Measurements from ENCODE around the gene NDFIP1.

NDFIP1 gene

DNA sequence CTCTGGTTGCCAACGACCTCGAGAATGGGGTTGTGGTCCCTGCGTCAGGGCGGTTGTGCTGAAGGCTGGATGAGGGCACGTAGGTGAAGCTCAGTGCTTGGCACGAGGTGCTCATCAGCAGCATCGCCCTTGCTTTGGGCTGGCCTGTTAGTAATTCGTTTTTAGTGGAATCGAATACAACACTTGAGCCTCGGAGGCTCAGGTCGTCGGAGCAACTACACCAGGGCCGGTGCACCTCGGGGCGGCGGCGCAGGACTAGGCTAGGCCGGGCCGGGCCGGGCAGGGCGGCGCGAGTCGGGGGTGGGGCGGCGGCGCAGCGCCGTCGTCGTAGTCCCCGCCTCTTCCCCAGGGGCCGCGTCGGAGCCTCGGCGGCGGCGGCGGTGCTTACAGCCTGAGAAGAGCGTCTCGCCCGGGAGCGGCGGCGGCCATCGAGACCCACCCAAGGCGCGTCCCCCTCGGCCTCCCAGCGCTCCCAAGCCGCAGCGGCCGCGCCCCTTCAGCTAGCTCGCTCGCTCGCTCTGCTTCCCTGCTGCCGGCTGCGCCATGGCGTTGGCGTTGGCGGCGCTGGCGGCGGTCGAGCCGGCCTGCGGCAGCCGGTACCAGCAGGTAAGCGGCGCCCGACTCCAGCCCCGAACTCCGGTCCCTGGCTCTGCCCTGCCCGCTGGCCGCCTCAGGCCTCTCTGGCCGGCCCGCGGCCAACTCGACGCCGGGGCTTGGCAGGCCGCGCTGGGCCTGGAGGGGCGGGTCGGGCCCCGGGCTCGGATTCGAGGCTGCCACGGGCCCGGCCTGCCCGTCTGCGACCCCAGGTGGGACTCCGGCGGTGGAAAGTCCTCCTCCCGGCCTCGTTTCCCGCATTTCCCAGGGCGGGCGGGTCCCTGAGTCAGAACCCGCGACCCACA, at the start of gene NDFIP1:
Gene NDFIP1, plus strand, starts transcription at position 348 of the 899 bp plus-strand sequence. Its CDS starts 196 bp downstream, at position 544.
- DNase-seq (ENCODE audit: low read depth), result no peak
- peak within 1 kb of the TSS; percentile 65 for H3K4me3 ChIP-seq (ENCODE audit: low read depth, low read length)

DNA sequence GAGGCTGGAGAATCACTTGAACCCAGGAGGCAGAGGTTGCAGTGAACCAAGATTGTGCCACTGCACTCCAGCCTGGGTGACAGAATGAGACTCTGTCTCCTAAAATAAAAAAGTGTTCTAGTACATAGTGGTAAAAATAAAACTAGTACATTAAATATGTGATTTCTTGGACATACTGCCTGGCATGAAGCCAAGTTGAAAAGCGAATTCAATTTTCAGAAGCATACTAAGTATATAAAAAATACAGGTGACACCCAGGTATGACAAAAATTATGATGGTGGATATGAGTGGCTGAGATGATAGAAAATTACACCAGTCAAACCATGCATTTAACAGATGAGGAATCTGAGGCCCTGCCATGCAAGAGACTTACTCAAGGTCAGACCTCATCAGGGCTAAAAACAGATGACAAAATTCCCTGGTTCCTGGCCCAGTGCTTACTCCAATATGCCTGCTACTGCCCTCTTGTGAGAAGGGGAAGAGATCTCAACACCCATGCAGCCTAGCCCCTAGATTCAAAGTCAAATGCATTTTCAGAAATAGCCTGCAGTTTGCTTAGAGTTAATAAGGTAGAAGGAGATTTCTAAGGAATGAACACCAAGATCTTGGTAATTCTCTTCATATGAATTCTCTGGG, 49.2 kb upstream of the NDFIP1 start:
- DNase-seq (ENCODE audit: low read depth), result no peak
- H3K4me3 ChIP-seq (ENCODE audit: low read depth, low read length), result no peak overlapping the region

- no peak overlapping the region for H3K4me3 ChIP-seq (ENCODE audit: low read depth, low read length)
- DNase-seq (ENCODE audit: low read depth), result no peak
These were observed 45.2 kb upstream of the NDFIP1 start for GRCh38 chr5:142063376-142063775.

GRCh38 chr5:142063878-142064331, 44.7 kb upstream of the NDFIP1 start:
- H3K4me3 ChIP-seq (ENCODE audit: low read depth, low read length), result peak overlapping the region; percentile 6
- DNase-seq (ENCODE audit: low read depth), result peak; percentile 33

DNA sequence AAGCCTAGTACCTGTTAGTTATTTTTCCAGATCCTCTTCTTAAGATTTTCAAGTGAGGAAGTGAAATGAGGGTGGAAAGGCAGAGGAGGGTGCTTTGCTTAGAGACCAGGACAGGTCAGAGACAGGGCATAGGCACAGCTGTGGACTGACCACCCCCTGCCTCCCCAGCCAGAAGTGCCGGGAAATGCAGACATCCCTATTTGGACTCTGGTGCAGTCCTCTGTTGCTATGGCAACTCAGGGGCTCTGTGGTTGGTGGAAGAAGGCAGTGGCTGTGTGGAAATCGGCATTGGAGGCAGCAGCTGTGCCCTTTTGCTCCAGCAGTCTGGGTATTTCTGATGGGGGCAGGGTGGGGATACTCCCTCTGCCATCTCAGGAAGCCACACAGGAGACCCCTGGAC, 43.3 kb upstream of the NDFIP1 start:
- peak; percentile 34 for DNase-seq (ENCODE audit: low read depth)
- H3K4me3 ChIP-seq (ENCODE audit: low read depth, low read length), result no peak overlapping the region

DNA sequence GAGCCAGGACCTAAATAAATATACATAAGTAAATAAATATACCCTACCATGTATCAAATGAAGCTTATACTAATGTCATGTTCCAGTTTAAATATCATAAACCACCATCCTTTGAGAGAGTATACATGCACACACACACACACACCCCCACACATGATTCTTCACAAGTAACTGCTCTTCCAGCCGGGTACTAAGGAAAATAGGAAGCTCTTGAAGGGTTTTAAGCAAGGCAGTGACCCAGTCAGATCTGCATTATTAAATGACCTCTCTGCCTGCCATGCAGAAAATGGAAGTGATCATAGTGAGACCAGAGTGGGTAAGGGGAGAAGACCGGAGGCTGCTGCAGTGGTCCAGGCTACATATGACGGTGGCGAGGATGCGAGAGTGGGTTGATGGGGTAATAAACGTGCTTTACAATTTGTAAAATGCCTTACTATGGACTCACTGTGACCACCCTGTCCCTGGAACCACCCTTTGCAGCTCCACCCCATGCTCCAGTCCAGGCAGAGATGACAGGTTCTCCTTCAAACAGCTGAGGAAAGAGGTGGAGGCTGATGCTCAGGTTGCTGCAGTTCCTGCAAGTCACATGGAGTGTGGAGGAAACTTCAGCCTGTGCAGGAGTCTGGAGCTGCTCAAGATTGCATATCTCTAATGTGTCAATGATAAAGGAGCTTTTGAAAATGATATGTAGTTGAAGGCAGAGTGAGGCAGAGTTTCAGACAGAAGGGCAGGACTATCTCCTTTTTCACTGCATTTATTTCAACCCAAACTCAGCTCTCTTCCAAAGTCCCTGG, 38.8 kb upstream of the NDFIP1 start:
- DNase-seq (ENCODE audit: low read depth), result no peak
- H3K4me3 ChIP-seq (ENCODE audit: low read depth, low read length), result no peak overlapping the region

- no peak overlapping the region for H3K4me3 ChIP-seq (ENCODE audit: low read depth, low read length)
- DNase-seq (ENCODE audit: low read depth), result no peak
These were observed 37.8 kb upstream of the NDFIP1 start for GRCh38 chr5:142070734-142071133.

DNA sequence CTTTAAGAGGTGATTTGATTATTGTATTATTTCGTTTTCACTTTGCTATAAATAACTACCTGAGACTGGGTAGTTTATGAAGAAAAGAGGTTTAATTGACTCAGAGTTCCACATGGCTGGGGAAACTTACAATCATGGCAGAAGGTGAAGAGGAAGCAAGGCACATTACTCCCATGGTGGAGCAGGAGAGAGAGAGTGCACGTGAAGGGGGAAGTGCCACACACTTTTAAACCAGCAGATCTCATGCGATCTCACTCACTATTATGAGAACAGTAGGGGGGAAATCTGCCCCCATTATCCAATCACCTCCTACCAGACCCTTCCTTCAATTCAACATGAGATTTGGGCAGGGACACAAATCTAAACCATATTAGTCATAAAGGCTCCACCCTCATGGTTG, 36.1 kb upstream of the NDFIP1 start:
- no peak for DNase-seq (ENCODE audit: low read depth)

GRCh38 chr5:142073362-142073988, 35.1 kb upstream of the NDFIP1 start:
- H3K4me3 ChIP-seq (ENCODE audit: low read depth, low read length), result no peak overlapping the region
- DNase-seq (ENCODE audit: low read depth), result no peak

More for the DNA sequence above, 36.1 kb upstream of the NDFIP1 start:
- H3K4me3 ChIP-seq (ENCODE audit: low read depth, low read length), result no peak overlapping the region

DNA sequence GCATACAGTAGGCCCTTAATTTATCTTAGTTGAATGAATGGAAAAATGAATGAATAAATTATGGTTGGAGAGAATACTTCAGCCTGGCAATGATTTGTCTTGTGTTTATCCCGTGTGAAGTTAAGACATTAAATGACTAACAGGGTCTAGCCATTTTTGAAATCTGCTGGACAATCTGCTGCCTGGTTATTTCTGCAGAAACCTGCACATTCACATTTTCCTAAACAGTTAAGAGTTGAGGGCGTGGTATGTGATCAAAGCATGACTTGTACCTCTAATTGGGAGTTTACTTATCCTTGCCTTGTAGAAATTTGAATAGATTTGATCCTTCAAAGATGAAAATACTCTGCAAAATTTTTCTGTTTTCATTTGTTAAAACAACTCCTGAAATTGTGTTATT, 34.6 kb upstream of the NDFIP1 start:
- DNase-seq (ENCODE audit: low read depth), result no peak
- no peak overlapping the region for H3K4me3 ChIP-seq (ENCODE audit: low read depth, low read length)

DNA sequence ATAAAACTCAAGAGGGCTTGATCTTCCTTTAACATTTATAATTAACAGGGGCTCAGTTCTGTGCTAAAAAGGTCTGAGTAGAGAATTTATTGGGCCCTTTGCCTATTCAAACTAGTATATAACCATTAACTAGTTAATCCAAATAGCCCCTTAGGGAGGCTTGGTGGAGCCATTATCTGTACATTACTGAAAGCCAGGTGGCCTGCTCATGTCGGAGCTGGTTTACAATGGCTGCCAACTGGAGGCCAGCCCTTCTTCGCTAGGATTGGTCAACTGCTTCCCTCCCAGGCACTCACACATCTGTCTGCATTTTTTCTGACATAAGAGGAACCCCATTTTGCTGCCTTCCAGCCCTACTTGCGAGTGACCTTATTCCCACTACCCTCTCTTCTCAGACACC, 30.4 kb upstream of the NDFIP1 start:
- H3K4me3 ChIP-seq (ENCODE audit: low read depth, low read length), result no peak overlapping the region
- no peak for DNase-seq (ENCODE audit: low read depth)

DNA sequence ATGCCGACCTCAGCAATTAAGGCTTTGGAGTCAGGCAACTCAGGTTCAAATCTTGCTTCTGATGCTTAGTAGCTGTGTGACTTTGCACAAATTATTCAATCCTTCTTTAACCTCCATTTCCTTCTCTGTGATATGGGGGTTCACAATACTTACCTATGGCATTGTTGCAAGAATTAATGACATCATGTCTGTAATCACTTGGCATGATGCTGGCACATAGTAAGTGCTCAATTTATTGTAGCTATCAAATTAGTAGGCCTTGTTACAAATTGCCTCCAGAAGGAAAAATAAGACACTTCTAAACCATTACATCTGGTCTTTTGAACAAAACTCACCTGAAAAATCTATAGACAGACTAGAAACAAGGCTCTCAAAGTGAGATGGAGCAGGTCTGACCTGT, 29.9 kb upstream of the NDFIP1 start:
- H3K4me3 ChIP-seq (ENCODE audit: low read depth, low read length), result no peak overlapping the region
- no peak for DNase-seq (ENCODE audit: low read depth)

- no peak overlapping the region for H3K4me3 ChIP-seq (ENCODE audit: low read depth, low read length)
These were observed 29.3 kb upstream of the NDFIP1 start for GRCh38 chr5:142079306-142079721.

GRCh38 chr5:142080248-142080647, 28.3 kb upstream of the NDFIP1 start:
- no peak for DNase-seq (ENCODE audit: low read depth)
- no peak overlapping the region for H3K4me3 ChIP-seq (ENCODE audit: low read depth, low read length)

More at GRCh38 chr5:142079306-142079721, 29.3 kb upstream of the NDFIP1 start:
- no peak for DNase-seq (ENCODE audit: low read depth)

DNA sequence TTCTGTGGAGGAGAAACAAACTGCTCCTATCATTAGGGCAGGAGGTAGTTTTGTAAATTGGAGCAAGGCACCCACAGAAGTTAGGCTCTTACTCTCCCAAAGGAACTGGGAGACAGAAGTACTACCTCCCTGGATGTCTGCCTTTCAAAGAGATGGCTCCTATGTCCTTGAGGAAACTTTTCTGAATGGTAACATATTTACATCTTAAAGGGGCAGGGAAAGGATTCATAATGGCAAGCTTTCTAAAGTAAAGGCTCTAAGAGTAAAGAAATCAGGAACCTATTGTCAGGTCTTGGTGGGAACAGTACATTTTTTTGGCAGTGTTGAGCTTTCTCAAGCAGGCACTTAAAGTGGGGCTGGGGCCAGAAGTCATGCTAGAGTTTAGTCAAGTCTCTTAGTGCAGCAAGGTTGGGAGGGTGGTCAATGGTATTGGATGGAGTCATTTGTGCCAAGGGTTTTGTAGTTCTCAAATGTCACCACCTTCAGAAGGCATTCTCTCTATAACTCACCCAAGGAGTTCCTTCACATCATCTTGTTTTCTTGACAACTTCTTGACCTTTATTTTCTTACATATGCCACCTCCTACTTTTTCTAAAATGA, 26.3 kb upstream of the NDFIP1 start:
- H3K4me3 ChIP-seq (ENCODE audit: low read depth, low read length), result no peak overlapping the region

GRCh38 chr5:142086229-142086628, 22.4 kb upstream of the NDFIP1 start:
- no peak for DNase-seq (ENCODE audit: low read depth)
- H3K4me3 ChIP-seq (ENCODE audit: low read depth, low read length), result no peak overlapping the region

More for the DNA sequence above, 26.3 kb upstream of the NDFIP1 start:
- DNase-seq (ENCODE audit: low read depth), result no peak

GRCh38 chr5:142086679-142087078, 21.9 kb upstream of the NDFIP1 start:
- no peak overlapping the region for H3K4me3 ChIP-seq (ENCODE audit: low read depth, low read length)
- no peak for DNase-seq (ENCODE audit: low read depth)

DNA sequence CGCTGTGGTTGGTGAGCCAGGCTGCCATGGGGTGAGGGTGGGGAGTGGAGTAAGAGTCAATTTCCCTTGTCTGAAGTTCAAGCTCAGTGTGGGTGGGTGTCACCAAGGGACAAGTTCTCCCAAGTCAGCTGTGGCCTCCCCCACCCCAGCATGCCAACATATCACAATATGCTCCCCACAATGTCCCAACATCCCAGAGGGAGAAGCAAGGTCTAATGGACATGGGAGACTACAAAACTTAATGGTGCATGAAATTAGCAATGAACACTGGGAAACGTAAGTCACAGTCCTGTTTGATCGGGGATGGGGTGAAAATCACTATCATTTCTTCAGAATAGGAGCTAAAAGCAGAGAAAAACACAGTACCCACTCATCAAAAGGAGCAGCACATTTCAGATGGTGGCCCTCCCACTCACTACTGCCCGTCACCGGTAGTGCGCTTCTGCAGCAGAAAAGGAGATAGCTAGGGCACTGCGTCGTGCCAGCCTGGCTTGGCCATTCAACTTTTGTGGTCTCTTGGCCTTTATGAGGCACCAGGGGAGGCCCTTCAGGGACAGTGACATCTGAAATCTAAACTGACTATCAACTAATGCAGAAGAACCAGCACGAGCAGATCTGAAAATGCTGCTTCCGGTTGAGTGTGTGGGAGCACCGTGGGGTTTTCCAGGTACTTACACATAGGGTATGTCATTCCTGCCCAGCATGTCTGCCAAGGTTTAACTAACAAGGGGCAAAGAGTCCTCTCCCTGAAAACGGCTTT, 20.5 kb upstream of the NDFIP1 start:
- no peak overlapping the region for H3K4me3 ChIP-seq (ENCODE audit: low read depth, low read length)
- DNase-seq (ENCODE audit: low read depth), result no peak

Measured in skeletal muscle cell (primary cell).